Measurements from ENCODE around the gene DCK. TPM values are rescaled to one million over a fixed set of nuclear protein-coding genes. Genes with fewer than 3 reads are reported as not detected.

The DCK gene
- total RNA-seq: 1.9 TPM

DNA sequence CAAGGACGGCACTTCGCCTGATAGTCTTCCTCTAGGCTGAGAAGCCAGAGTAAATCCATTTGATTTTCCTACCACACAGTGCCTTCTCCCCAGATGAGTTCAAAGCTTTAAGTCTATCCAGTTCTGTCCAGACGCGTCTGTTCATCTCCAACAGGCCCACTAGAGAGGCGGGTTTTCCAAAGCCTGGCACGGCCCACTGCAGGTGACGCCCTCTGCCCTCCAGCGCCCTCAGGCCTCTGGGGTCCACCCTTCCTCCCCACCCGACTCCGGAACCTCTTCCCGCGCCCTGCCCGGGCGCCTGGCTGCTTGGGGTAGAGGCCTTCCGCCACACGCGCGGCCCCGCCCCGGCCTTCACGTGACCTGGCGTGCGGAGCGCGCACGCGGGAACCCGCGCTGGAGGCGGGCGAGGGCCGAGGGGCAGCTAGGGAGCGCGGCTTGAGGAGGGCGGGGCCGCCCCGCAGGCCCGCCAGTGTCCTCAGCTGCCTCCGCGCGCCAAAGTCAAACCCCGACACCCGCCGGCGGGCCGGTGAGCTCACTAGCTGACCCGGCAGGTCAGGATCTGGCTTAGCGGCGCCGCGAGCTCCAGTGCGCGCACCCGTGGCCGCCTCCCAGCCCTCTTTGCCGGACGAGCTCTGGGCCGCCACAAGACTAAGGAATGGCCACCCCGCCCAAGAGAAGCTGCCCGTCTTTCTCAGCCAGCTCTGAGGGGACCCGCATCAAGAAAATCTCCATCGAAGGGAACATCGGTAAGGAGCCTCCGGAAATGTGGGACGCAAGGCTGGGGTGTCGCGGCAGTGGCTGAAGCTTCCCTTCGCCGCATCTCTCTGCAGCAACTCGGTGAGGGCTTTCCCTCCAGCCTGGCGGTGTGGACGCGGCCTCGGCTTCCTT, at the start of gene DCK:
Gene DCK, plus strand, starts transcription at position 469 of the 888 bp plus-strand sequence. Its CDS starts 187 bp downstream, at position 656.
- peak; percentile 96 for ATAC-seq
- peak; percentile 96 for DNase-seq (ENCODE audit: low spot score)

DNA sequence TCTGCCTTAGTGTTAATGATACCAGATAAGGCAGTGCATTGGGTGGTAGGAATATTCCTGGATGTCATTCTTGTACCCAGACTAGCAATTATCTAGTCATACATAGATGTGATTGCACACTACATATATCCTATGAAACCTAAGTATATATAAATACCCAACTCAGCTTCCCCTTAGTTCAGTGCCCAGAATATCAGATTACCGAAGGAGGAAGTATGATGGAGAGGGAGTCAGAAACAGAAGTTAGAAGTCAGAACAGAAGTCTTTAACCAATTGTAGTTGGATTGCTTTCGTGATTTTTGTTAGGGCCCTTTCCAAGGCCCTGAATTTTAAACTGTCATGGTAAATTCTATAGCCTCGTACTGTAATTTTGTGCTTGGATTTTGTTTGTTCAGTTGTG, 48.4 kb upstream of the DCK start:
- ATAC-seq: no peak
- no peak for DNase-seq (ENCODE audit: low spot score)

DNA sequence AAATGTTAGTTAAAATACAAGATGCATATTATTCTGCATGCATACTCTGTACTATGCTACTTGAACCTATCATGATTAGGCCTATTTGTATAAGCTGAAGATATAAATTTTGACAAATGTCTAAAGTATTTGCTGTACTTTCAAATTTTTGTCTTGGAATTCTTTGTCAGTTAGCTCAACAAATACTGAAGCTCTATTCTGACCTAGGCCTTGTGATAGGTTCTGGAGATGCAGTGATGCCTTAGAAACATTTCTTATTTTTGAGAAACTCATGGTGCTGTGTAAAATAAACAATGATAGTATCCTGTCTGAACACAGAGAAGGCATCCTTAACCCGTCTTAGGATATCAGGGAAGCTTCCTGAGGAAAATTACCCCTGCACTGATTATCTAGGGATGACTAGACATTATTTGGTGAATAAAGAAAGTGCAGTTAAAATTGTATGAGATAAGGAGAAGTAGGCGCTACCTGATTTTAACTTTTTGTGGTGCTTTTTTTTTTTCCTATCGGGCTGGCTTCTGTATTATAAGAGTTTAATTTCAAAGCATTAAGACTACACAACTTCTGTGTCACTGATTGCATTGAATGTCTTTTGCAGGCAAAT, 47.9 kb upstream of the DCK start:
- no peak for DNase-seq (ENCODE audit: low spot score)
- no peak for ATAC-seq

DNA sequence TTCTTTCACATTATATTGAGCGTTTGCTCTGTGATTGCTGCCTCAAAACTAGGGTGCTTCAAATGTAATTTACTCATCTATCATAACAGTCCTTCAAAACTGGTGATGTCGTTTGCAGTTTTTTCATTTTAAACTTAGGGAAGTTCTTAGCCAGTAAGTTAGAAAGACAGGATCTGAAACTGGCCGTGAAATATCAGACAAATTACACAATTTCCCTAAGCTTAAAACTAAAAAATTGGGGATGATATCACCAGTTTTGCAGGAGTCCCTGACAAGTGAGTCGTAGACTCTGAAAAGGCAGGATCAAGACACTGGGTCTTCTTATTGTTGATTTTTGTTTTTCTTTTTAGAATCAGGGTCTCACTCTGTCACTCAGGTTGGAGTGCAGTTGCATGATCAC, 46.5 kb upstream of the DCK start:
- ATAC-seq: no peak
- no peak for DNase-seq (ENCODE audit: low spot score)

DNA sequence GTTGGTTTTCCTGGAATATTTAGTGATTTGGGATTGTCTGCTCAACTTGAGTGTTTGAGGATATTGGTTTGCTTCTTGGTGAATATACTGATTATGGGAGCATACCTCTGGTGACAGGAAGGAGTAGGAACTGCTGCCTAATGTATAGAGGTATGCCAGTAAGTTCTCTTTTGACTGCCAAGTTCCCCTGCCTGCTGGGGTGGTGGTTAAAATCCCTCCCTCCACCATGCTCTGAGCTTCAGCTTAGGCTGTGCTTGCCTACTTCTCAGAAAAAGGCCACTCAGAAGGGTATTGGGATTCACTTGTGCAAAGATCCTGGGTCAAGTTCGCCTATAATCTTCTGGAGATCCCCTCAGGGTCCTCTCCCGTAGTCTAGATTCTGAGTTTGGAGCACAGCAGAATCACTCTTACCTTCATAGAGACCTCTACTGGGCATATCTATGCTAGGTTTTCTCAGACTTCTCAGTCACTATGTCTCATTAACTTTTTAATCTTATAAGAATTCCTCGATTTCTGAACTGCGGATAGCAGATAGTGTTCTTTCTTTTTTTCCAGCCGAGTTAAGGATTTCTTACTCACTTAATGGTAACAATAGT, 44.7 kb upstream of the DCK start:
- peak; percentile 51 for ATAC-seq
- no peak for DNase-seq (ENCODE audit: low spot score)

DNA sequence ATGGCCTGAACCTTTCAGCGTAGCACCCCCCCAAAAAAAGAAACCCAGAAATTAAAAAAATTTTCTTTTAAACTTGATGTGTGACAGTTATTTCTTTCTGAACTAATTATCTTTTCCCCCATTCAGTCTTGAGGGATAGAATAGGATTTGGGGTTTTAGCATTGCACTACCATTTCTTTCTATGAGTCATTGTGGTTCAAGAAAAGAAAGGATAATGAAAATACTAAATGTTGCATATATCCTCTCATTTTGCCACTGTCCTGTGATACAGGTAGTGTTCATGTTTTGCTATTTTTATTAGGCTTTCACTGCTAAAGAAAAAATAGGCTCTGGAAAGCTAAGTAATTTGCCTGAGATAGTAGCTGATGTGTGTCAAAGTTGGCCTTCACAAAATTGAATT, 39.4 kb upstream of the DCK start:
- DNase-seq (ENCODE audit: low spot score): no peak
- no peak for ATAC-seq

DNA sequence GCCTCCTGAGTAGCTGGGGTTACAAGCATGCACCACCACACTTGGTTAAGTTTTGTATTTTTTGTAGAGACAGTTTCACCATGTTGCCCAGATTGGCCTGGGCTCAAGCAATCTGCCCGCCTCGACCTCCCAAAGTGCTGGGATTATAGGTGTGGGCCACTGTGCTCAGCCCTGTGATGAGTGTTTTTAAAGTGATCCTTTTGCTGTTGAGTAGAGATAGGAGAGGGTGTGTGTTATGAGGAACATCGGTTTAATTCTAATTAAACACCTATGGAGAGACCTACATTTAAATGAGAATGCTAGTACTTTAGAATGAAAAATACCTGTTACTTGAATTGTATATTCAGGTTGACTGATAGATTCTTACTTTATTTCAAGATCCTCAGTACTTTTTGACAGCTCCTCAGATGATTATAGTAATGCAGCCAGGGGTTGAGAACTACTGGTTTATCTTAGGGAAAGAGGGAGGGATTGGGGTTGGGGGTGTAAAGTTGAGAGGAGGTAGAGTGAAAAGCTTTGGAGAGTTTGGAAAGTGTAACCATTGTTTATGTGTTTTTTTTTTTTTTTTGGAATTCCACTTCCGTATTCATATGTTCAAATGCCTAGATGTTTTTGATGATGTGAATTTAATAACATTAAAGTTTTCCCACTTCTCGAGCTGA, 36.8 kb upstream of the DCK start:
- ATAC-seq (no peak), DNase-seq (ENCODE audit: low spot score) (no peak)

DNA sequence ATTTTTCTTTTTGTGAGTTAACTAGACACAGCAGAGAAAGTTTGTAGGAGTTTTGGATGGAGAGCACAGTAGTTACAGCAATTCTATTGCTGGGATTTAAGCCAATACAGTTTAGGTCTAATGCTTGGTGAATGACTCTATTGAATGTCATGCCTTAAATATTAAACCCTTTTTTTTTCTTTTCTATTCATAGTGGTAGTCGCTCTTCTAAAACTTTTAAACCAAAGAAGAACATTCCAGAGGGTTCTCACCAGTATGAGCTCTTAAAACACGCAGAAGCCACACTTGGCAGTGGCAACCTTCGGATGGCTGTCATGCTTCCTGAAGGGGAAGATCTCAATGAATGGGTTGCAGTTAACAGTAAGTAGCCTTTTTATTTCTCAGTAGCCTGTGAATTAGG, 34.8 kb upstream of the DCK start:
- ATAC-seq (no peak), DNase-seq (ENCODE audit: low spot score) (no peak)

DNA sequence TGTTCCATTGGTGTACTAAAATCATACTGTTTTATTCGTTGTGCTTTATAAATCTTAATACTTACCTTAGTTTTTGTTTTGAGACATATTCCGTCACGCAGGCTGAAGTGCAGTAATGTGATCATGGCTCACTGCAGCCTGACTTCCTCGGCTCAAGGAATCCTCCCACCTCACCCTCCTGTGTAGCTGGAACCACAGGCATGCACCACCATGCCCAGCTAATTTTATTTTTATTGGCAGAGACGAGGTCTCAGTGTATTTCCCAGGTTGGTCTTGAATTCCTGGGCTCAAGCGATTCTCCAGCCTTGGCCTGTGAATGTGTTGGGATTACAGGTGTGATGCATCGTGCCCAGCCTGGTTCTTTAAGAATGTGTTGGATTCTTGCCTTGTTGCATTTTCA, 24.4 kb upstream of the DCK start:
- DNase-seq (ENCODE audit: low spot score): no peak
- ATAC-seq: no peak

DNA sequence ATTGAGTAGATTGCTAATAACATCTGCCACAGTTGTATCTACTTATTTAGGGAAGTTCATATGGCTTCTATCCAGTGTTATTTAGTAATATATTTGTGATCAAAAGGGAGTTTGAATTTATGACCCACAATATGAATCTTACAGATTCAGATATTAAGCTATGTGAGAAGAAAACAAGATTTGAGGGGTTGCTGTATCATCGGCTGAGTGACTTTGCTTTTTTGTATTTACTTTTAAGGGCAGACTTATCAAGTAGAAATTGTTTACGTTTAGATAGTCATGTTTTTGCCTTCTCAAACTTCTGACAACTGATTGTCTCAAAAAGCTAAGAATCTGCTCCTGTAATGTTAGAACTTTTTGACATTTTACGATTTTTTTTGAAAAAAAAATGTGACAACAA, 17.2 kb upstream of the DCK start:
- ATAC-seq (no peak), DNase-seq (ENCODE audit: low spot score) (no peak)

DNA sequence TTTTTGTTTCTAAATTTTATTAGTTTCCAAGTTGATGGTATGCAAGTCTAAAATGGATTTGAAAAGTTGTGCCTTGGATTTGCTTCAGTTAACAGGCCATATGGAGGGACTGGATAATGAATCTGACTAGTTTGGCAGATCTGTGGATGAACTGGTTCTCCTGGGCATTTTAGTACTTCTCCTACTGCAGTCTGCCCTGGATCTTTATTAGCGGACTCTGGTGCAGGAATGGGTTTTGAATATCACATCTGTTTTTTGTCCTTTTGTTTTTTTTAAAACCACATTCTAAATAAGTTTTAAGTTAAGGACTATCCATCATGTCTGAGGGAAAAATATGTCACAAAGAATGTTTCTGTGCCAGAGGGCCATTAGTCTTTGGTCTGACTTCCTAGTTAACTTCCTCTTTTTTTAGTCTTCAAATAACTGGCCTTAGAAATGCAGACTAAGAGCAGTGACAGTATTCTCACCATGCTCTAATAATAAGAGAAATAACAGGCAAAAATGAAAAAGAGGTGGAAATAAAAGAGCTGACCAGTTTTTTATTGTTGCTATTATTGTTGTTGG, 13.9 kb upstream of the DCK start:
- DNase-seq (ENCODE audit: low spot score) (no peak), ATAC-seq (no peak)

DNA sequence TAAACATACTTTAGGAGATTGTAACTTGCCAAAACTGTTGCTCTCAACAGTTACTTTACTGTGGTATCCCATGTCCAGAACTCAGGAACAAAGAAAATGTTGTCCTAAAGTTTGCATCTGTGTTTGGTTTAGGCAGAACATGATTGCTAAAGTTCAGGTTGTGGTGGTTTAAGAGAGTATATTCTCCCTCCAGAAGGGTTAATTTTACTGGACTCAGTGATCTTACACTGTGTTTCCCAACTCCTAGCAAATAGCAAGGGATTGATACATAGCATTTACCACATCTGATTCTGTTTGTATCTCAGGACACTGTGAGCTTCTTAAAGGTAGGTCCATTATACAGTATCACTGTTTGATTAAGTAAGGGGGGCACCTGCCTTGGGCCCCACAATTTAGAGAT, 13.3 kb upstream of the DCK start:
- ATAC-seq (no peak), DNase-seq (ENCODE audit: low spot score) (no peak)

DNA sequence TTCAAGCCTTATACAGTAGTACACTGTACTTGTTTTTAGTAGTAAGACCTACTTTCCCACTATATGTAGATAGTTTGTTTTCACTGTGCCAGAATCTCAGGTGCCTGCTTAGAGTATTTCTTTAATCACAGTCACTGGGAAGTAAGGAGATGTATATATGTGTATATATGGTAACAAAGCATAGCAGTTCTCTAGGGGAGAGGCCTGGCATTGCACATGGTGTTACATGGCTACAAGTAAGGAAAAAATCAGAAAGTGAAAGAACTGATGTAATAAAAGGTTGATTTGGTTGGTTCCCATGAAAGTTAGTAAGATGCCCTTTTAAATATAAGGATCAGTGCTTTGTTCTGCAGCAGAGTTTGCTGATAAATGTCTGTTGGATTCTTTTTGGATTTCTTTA, 9.3 kb upstream of the DCK start:
- ATAC-seq (no peak), DNase-seq (ENCODE audit: low spot score) (no peak)

DNA sequence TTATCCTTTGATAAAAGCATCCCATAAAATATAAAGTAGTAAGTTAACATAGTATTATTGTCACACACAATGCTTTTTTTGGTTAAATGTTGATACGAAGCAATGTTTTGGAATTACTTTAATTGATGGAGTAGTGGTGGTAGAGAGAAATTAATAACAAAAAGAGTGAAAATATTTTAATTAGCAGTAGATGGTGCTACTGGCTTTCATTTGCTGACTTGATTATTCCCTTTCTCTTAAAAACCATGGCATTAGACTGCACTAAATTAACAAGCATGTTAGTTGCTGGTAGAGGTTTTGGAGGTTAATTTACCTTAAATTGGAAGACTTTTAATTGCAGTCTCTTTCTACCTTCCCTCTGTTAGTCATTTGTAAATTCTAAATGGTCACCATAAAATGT, 8.9 kb upstream of the DCK start:
- no peak for ATAC-seq
- DNase-seq (ENCODE audit: low spot score): no peak

DNA sequence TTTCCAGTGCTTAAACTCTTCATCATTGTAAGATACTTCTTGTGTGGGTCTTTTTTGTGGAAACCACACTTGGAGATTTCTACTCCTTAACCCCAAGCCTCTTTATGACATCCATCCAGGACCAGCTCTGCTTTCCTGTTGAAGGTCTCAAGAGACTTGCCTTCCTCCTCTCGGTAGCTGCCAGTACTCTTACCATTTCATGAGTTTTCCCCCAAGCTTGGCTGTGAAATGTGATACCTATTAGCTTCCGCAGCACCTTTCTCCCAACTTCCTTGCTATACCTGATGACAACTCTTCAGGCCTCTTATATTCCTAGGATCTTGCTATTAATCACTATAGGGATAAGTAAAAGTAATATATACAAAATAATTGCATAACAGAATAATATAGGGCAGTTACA, 1.9 kb upstream of the DCK start:
- DNase-seq (ENCODE audit: low spot score) (no peak), ATAC-seq (no peak)

DNA sequence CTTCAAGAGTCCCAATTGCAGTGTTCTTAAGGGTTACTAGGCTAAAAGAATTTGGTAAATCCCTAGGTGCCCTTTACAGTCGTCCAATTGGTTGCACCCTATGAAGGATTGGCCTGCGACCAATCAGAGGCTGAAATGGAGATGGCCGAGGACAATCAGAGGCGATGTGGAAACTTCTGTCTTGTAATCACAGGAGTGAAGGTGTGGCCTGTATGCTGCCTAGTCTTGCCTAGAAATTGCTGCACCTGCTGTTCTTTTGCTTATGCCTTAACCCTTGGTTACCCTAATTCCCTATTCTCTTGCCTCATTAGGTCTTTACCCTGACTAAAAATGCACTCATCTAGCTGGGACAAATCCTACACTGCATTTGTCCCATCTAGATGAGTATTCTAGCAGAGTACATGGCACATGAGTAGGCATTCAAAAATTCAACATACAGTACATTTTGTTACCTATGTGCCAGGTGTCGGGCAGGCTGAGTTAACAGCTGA, 1.0 kb upstream of the DCK start:
- DNase-seq (ENCODE audit: low spot score) (no peak), ATAC-seq (no peak)

DNA sequence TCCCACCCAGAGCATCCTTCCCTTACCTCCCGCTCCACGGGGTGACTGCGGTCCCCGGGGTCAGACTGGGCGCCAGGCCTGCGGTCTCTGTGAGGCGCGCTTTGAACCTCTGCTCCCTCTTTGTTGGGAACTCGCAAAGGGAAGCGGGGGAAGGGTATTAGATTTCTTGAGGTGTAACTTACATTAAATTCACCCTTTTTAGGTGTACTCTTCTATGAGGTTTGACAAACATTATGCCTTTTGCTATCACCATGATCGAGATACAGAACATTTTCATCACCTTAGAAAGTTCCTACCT, 569 bp downstream of the DCK start:
- DNase-seq (ENCODE audit: low spot score) (no peak), ATAC-seq (no peak)

DNA sequence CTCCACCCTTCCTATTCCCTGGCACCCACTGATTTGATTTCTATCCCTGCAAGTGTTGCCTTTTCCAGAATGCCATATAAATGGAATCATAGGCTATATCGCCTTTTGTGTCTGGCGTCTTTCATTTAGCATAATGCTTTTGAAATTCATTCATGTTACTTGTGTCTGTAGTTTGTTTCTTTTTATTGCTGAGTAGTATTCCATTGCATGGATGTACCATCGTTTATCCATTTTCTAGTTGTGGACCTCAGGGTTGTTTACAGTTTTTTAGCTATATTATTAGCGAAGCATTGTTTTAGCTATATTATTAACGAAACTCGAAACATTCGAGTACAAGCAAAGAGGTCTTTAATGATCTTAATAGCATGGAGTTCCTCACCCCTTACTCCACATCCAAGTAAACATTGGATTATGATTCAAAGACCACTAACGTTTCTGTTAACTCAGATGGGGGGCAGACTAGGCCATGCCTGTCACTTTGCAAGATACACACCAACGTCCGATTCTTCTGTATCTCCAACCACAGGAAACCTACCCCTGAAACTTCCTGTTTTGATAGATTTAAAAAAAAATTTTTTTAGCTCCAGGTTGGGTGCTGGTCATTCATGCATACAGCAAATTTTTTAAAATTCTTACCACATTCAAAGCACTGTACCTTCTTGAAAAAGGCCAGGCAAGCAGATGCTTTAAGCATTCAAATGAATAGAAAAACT, 1.1 kb downstream of the DCK start:
- DNase-seq (ENCODE audit: low spot score) (no peak), ATAC-seq (no peak)

DNA sequence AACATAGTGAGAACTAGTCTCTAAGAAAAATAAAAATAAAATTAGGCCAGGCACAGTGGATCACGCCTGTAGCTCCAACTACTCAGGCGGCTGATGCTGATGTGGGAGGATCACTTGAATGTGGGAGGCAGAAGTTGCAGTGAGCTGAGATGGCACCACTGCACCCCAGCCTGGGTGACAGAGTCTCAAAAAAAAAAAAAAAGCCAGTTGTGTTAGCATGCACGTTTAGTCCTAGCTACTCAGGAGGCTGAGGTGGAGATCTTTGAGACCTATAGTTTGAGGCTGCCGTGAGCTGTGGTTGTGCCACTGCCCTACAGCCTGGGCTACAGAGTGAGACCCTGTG, 2.5 kb downstream of the DCK start:
- ATAC-seq (no peak), DNase-seq (ENCODE audit: low spot score) (no peak)

DNA sequence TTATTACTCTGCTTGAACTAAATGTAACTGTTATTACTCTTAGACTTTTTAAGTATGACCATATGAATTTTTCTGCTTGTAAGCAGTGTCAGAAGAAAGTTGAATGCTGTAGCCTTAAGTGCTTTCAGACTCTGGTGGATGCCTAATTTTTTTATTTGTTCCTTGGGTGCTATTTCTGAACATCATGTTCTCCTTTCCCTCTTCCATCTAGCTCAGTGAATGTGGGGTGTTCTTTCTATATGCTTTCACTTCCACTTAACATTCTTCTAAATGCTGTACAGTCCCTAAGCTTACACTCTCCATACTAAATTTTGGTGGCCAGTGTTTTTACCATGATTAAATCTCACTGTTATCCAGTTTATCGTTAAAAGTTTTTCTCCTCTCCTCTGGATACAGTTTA, 3.6 kb downstream of the DCK start:
- DNase-seq (ENCODE audit: low spot score) (no peak), ATAC-seq (no peak)

DNA sequence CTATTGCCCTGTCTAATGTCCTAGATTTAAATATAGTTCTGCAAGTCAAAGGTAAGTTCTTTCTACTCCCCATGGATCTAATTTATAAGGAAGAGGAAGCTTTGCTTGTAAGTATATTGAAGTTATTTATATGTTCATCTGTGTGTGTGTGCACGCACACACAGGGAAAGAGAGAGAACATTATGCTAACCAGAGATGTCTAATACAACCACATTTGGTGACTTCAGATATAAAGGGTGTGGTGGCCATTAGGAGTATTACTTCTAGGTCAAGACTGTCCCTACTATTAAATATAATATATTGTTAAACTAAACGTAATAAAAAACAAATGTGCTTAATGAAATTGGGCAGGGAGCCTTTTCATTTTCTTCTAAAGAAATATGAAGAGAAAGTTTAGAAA, 4.1 kb downstream of the DCK start:
- ATAC-seq: no peak
- DNase-seq (ENCODE audit: low spot score): no peak
